ENCODE results near the gene LRCH4. TPM values are rescaled to one million over a fixed set of nuclear protein-coding genes. Genes with fewer than 3 reads are reported as not detected.

Gene LRCH4, protein sequence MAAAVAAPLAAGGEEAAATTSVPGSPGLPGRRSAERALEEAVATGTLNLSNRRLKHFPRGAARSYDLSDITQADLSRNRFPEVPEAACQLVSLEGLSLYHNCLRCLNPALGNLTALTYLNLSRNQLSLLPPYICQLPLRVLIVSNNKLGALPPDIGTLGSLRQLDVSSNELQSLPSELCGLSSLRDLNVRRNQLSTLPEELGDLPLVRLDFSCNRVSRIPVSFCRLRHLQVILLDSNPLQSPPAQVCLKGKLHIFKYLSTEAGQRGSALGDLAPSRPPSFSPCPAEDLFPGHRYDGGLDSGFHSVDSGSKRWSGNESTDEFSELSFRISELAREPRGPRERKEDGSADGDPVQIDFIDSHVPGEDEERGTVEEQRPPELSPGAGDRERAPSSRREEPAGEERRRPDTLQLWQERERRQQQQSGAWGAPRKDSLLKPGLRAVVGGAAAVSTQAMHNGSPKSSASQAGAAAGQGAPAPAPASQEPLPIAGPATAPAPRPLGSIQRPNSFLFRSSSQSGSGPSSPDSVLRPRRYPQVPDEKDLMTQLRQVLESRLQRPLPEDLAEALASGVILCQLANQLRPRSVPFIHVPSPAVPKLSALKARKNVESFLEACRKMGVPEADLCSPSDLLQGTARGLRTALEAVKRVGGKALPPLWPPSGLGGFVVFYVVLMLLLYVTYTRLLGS
- 153 TPM for total RNA-seq

- Histone ChIP-seq H3K4me1 (ENCODE audit: insufficient read depth, low read length) (peaks cover 52% of the 10 kb centered on the region), H3K4me3 (ENCODE audit: low read length) (peak within 1 kb of the TSS; percentile 98), H3K9me3 (ENCODE audit: low read depth, low read length) (no peaks in the 10 kb centered on the region), H3K27me3 (ENCODE audit: insufficient read depth, low read length) (no peaks in the 10 kb centered on the region)
Observed at GRCh38 chr7:100585511-100586265, at the start of gene LRCH4. Gene LRCH4, minus strand, starts transcription at chr7:100586129. Its CDS starts 29 bp downstream, at chr7:100586100.

GRCh38 chr7:100632951-100633717 is 47.2 kb upstream of the LRCH4 start:
- H3K4me3 ChIP-seq (ENCODE audit: low read length): peak overlapping the region; percentile 46
- H3K27me3 ChIP-seq (ENCODE audit: insufficient read depth, low read length): peaks cover 3% of the 10 kb centered on the region
- H3K4me1 ChIP-seq (ENCODE audit: insufficient read depth, low read length): peaks cover 10% of the 10 kb centered on the region
- H3K9me3 ChIP-seq (ENCODE audit: low read depth, low read length): no peaks in the 10 kb centered on the region

DNA sequence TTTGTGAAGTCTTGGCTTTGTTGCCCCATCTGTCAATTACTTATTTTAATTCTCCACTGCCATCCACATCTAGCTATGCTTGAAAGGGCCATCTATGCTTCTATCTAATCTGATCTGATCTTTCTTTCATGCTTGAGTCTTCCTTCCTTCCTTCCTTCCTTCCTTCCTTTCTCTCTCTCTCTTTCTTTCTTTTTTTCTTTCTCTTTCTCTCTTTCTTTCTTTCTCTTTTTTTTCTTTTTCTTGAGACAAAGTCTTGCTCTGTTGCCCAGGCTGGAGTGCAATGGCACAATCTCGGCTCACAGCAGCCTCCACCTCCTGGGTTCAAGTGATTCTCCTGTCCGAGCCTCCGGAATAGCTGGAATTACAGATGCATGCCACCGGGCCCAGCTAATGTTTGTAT is 44.1 kb upstream of the LRCH4 start:
- Histone ChIP-seq H3K4me3 (ENCODE audit: low read length) (no peak overlapping the region), H3K4me1 (ENCODE audit: insufficient read depth, low read length) (peaks cover 23% of the 10 kb centered on the region), H3K27me3 (ENCODE audit: insufficient read depth, low read length) (peaks cover 3% of the 10 kb centered on the region), H3K9me3 (ENCODE audit: low read depth, low read length) (no peaks in the 10 kb centered on the region)

- H3K4me3 ChIP-seq (ENCODE audit: low read length): no peak overlapping the region
- peaks cover 3% of the 10 kb centered on the region for H3K27me3 ChIP-seq (ENCODE audit: insufficient read depth, low read length)
- peaks cover 23% of the 10 kb centered on the region for H3K4me1 ChIP-seq (ENCODE audit: insufficient read depth, low read length)
- H3K9me3 ChIP-seq (ENCODE audit: low read depth, low read length): no peaks in the 10 kb centered on the region
Observed at GRCh38 chr7:100629117-100629716, 43.3 kb upstream of the LRCH4 start.

- H3K4me3 ChIP-seq (ENCODE audit: low read length): no peak overlapping the region
- H3K4me1 ChIP-seq (ENCODE audit: insufficient read depth, low read length): peaks cover 13% of the 10 kb centered on the region
- H3K9me3 ChIP-seq (ENCODE audit: low read depth, low read length): no peaks in the 10 kb centered on the region
- H3K27me3 ChIP-seq (ENCODE audit: insufficient read depth, low read length): no peaks in the 10 kb centered on the region
Observed at GRCh38 chr7:100627238-100627549, 41.3 kb upstream of the LRCH4 start.

DNA sequence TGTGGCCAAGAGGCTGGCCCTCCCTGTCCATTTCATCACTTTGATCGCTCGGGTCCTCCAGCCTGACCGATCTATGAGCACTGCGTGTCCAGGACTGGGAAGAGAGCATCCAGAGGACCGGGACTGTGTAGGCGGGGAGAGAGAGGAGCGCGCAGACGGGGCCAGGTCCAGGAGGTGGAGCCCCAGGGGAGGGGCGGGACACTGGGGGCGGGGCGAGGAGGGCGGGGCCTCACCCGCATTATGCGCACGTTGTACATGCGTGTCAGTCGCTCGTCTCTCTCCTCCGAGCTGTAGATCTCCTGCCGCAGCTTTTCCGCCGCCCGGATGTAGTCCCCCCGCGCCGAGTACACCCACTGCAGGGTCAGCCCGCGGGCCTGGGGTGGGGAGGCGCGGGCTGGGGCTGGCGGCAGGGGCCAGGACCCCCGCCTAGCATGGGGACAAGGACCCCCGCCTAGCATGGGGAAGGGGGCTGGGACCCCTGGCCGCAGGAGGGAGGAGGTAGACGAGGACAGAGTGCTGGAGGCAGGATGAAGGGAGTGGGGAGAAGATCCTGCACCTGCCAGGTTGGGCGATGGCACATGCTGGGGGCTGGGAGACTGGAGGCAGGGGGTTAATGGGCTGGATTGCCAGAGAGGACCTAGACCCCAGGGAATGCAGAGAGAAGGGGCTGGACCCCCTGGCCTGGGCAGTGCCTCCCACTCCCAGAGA is 40.8 kb upstream of the LRCH4 start:
- Histone ChIP-seq H3K27me3 (ENCODE audit: insufficient read depth, low read length) (no peaks in the 10 kb centered on the region), H3K4me3 (ENCODE audit: low read length) (no peak overlapping the region), H3K4me1 (ENCODE audit: insufficient read depth, low read length) (peaks cover 13% of the 10 kb centered on the region), H3K9me3 (ENCODE audit: low read depth, low read length) (no peaks in the 10 kb centered on the region)

DNA sequence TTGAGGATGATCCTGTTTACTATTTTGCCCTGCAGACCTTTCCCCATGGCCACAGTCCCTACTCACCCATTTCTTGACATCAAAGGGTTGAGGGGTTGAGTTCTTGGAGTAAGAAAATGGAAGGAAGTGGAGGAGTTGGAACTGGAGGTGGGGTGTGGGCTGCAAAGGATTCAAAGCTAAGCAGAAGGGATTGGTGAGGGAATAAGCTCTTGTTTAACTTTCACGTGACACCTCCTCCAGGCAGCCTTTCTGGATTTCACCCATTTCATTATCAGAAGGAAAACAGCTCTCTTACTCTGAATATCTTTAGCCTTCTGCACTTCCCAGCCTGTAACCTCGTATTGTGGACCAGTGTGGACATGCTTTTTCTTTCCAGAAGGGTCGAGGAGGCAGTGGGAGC is 40.1 kb upstream of the LRCH4 start:
- Histone ChIP-seq H3K27me3 (ENCODE audit: insufficient read depth, low read length) (no peaks in the 10 kb centered on the region), H3K4me1 (ENCODE audit: insufficient read depth, low read length) (peaks cover 13% of the 10 kb centered on the region), H3K9me3 (ENCODE audit: low read depth, low read length) (no peaks in the 10 kb centered on the region), H3K4me3 (ENCODE audit: low read length) (no peak overlapping the region)

DNA sequence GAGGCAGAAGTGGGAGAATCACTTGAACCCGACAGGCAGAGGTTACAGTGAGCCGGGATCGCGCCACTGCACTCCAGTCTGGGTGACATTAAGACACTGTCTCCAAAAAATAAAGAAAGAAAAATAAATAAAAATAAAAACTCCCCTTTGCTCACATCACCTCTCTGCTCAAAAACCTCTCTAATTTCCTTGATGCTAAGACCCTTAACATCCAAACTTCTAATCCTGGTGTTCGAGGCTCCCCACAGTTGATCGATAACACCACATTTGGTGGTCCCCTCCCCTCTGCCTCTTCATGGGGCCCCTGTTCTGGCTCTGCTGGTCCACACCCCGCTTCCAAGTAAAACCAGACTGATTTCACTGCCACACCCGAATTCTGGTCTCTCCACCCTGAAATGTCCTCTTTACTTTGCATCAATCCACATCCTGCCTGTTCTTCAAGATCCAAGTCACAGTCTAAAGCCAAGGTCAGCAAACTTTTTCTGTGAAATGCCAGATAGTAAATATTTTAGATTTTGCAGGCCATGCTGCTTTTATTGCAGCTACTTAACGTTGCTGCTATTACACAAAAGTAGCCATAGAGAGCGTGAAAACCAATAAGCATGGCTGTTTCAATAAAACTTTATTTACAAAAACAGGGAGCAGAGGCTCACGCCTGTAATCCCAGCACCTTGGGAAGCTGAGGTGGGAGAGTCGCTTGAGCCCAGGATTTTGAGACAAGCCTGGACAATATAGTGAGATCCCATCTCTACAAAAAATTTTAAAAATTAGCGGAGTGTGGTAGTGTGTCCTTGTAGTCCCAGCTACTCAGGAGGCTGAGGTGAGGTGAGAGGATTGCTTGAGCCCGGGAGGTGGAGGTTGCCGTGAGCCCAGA is 38.3 kb upstream of the LRCH4 start:
- no peaks in the 10 kb centered on the region for H3K9me3 ChIP-seq (ENCODE audit: low read depth, low read length)
- peaks cover 13% of the 10 kb centered on the region for H3K4me1 ChIP-seq (ENCODE audit: insufficient read depth, low read length)
- H3K27me3 ChIP-seq (ENCODE audit: insufficient read depth, low read length): no peaks in the 10 kb centered on the region
- H3K4me3 ChIP-seq (ENCODE audit: low read length): no peak overlapping the region

- no peaks in the 10 kb centered on the region for H3K9me3 ChIP-seq (ENCODE audit: low read depth, low read length)
- H3K4me3 ChIP-seq (ENCODE audit: low read length): no peak overlapping the region
- H3K27me3 ChIP-seq (ENCODE audit: insufficient read depth, low read length): no peaks in the 10 kb centered on the region
- peaks cover 6% of the 10 kb centered on the region for H3K4me1 ChIP-seq (ENCODE audit: insufficient read depth, low read length)
Observed at GRCh38 chr7:100621554-100621953, 35.6 kb upstream of the LRCH4 start.

DNA sequence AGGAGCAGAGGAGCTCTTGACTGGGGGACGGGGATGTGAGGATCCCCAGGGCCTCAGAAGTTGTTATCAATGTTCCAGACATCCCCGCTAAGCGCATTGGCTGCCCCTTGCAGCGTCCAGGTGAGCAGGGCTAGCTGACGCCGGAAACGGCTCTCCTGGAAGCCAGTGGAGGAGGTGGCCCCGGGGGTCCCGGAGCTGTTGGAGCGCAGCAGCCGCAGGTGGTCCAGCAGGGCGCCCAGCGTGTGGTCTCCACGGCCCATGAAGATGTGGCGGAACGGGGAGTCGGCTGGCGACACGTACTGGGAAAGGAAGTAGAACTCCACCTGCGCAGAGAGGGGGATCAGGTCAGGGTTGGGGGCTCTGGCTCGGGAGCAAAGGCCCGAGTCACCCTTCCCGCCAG is 34.9 kb upstream of the LRCH4 start:
- H3K27me3 ChIP-seq (ENCODE audit: insufficient read depth, low read length): no peaks in the 10 kb centered on the region
- H3K4me1 ChIP-seq (ENCODE audit: insufficient read depth, low read length): no peaks in the 10 kb centered on the region
- no peak overlapping the region for H3K4me3 ChIP-seq (ENCODE audit: low read length)
- H3K9me3 ChIP-seq (ENCODE audit: low read depth, low read length): no peaks in the 10 kb centered on the region

- H3K27me3 ChIP-seq (ENCODE audit: insufficient read depth, low read length): no peaks in the 10 kb centered on the region
- H3K4me1 ChIP-seq (ENCODE audit: insufficient read depth, low read length): no peaks in the 10 kb centered on the region
- no peak overlapping the region for H3K4me3 ChIP-seq (ENCODE audit: low read length)
Observed at GRCh38 chr7:100620239-100620638, 34.3 kb upstream of the LRCH4 start.

GRCh38 chr7:100614308-100614861 is 28.5 kb upstream of the LRCH4 start:
- Histone ChIP-seq H3K27me3 (ENCODE audit: insufficient read depth, low read length) (no peaks in the 10 kb centered on the region), H3K9me3 (ENCODE audit: low read depth, low read length) (no peaks in the 10 kb centered on the region), H3K4me3 (ENCODE audit: low read length) (no peak overlapping the region), H3K4me1 (ENCODE audit: insufficient read depth, low read length) (peaks cover 27% of the 10 kb centered on the region)

More at GRCh38 chr7:100620239-100620638, 34.3 kb upstream of the LRCH4 start:
- H3K9me3 ChIP-seq (ENCODE audit: low read depth, low read length): no peaks in the 10 kb centered on the region
